ENCODE results near the gene LRBA. TPM values are rescaled to one million over a fixed set of nuclear protein-coding genes. Genes with fewer than 3 reads are reported as not detected.
A peak's percentile ranks its signal among the peaks of the same experiment; 100 is the strongest.

The LRBA gene
- total and polyA plus RNA-seq, 2 of the 4 experiments (the other 2 are of a cell fraction), result 10.2 to 51.6 TPM

DNA sequence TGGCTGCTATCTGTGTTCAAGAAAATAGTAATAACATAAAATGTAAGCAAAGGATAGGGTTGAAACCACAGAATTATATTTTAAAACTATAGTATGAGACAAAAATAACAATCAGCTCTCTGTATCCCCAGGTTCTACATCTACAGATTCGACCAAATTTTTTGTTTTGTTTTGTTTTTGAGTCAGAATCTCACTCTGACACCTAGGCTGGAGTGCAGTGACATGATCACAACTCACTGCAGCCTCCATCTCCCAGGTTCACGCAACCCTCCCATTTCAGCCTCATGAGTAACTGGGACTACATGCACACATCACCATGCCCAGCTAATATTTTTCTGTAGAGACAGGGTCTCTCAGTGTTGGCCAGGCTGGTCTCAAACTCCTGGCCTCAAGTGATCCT is 319.9 kb downstream of the LRBA start:
- POLR2A ChIA-PET (ENCODE audit: unreplicated experiment), result no interaction called here
- no peak overlapping the region for H2AFZ ChIP-seq (replicated peaks; ENCODE audit: low read length, poor library complexity)
- H3K27me3 ChIP-seq (ENCODE audit: control insufficient read depth, insufficient read depth, low read length), result no peaks in the 10 kb centered on the region
- no peak overlapping the region for H2AK5ac ChIP-seq (ENCODE audit: low read depth, low read length)
- no peak overlapping the region for H3K4ac ChIP-seq (ENCODE audit: low read depth, low read length)
- H3K9me1 ChIP-seq (ENCODE audit: insufficient read depth, low read length), result 0 out of 2 replicates have a peak, but pooled peaks cover under 1% of the 10 kb centered on the region
- no peak overlapping the region for H3K23ac ChIP-seq (ENCODE audit: low read depth, low read length)
- no peak overlapping the region for H3K18ac ChIP-seq (ENCODE audit: low read depth, low read length)
- 0 out of 2 replicates have a peak overlapping the region, but pooled peaks have one; percentile 51 for H3K14ac ChIP-seq (replicated peaks; ENCODE audit: low read depth, low read length)
- intact Hi-C loops (cut with micrococcal nuclease), result no loop called here
- H4K91ac ChIP-seq (ENCODE audit: insufficient read depth, low read depth, low read length), result no peak overlapping the region
- H4K5ac ChIP-seq (ENCODE audit: low read depth, low read length), result no peak overlapping the region
- dilution Hi-C loops (cut with HindIII; ENCODE audit: low sequenced_read_pairs, unreplicated experiment), result no loop called here
- in situ Hi-C loops (cut with MboI; ENCODE audit: low sequenced_read_pairs), result no loop called here
- no peak overlapping the region for H3K4me3 ChIP-seq (ENCODE audit: insufficient read depth, low read depth, low read length)
- no peak overlapping the region for H3K4me2 ChIP-seq (ENCODE audit: low read depth, low read length)
- no peak overlapping the region for H4K8ac ChIP-seq (ENCODE audit: low read depth in 2 of 2, low read length in 2 of 2)
- CTCF ChIA-PET, result no interaction called here
- no peaks in the 10 kb centered on the region for H3K4me1 ChIP-seq (ENCODE audit: control insufficient read depth, insufficient read depth, low read length)
- H2BK15ac ChIP-seq (ENCODE audit: low read depth, low read length), result no peak overlapping the region
- no peaks in the 10 kb centered on the region for H3K9me3 ChIP-seq (ENCODE audit: control insufficient read depth, insufficient read depth, low read length)
- H3K79me1 ChIP-seq (ENCODE audit: low read depth in 1 of 2, low read length in 2 of 2), result no peaks in the 10 kb centered on the region
- no peaks in the 10 kb centered on the region for H4K20me1 ChIP-seq (ENCODE audit: insufficient read depth, low read length)
- H3K36me3 ChIP-seq (ENCODE audit: control insufficient read depth, insufficient read depth, low read length), result no peaks in the 10 kb centered on the region
- no peak for TF ChIP-seq BHLHE40 (IDR thresholded peaks at IDR 0.05; ENCODE audit: low read depth, low read length)
- H3K27ac ChIP-seq (ENCODE audit: insufficient read depth, low read length), result no peak overlapping the region
- WGBS, 2 experiments (ENCODE audit: extremely low coverage in 2 of 2, insufficient read length in 1 of 2), result 100% methylated on average over 1 of the region's 2 CpGs; no CpG with 5 or more reads in 1 of the 2 experiments
- DNase-seq (peak; percentile 2), ATAC-seq (ENCODE audit: low read depth) (no peak)
- no peak overlapping the region for H2AK9ac ChIP-seq (replicated peaks; ENCODE audit: low read depth, low read length, poor library complexity)
- no peak overlapping the region for H2BK120ac ChIP-seq (ENCODE audit: low read depth, low read length)
- no TSS peak for BruUV-seq (replicated peaks)
- H2BK20ac ChIP-seq (ENCODE audit: low read depth, low read length), result no peak overlapping the region; the same call in 1 of the 2 replicates
- no peak overlapping the region for H3K56ac ChIP-seq (ENCODE audit: extremely low read depth, insufficient read depth, low read length)
- H2BK5ac ChIP-seq (ENCODE audit: low read depth, low read length, poor library complexity, severe bottlenecking), result no peak overlapping the region
- H3K9ac ChIP-seq (ENCODE audit: low read depth, low read length), result no peak overlapping the region
